IPS-11a (cell line): ENCODE measurements around the gene PDE2A.
"Not testable (repeated sequence)": the region's sequence is repeated elsewhere in the genome, so short reads cannot be mapped to it uniquely, and the experiment has no call there.

Experiments used
- H3K4me3 ChIP-seq: one replicate; pipeline ENCODE4 v1.5.1; 2013; ENCODE audit warnings: low read depth, low read length, control low read depth

Gene PDE2A

GRCh38 chr11:72560864-72561263 is 113.4 kb downstream of the PDE2A start:
- not testable (repeated sequence) for H3K4me3 ChIP-seq

- no peak overlapping the region for H3K4me3 ChIP-seq
Observed at GRCh38 chr11:72556433-72556832, 117.8 kb downstream of the PDE2A start.

- H3K4me3 ChIP-seq: not testable (repeated sequence)
Observed at GRCh38 chr11:72555014-72555522, 119.2 kb downstream of the PDE2A start.

DNA sequence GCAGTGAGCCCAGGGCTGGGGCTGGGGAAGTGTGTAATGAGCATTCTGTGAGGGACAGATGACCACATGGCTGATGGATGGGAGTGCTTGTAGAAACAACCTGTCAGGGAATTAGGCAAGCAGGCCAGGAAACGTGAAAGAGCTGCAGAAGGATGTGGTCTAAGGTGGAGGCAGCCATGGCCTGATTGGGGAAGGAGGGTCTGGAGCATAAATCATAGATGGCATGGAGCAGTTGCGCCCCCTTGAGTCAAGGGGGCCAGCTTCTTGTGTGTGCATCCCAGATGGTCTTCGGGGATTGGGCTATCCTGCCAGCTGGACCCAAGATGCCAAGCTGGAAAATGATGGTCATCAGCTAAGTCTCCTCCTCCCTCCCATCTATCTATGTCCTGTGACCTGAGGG is 120.5 kb downstream of the PDE2A start:
- H3K4me3 ChIP-seq: no peak overlapping the region

DNA sequence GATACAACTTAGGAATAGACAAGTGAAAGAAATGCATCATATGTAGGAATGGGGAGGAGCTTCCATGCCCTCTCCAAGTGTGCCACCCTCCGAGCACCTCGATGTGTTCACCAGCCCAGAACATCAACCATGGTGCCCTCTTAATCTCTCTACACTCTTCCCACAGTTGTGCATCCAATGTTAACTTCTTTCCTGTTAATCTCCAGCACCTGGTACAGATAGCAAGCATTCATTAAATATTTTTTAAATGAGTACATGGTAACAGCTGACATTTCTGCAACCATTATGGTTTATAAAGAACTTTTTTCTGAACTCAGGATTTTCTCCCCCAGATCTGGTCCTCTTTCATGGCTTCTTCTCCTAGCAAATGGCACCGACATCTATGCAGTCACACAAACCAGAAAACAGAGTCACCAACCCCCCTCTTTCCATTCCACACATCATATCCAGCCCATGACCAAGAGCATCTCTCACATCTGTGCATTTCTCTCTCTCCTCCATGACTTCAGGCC is 121.8 kb downstream of the PDE2A start:
- H3K4me3 ChIP-seq: no peak overlapping the region

- H3K4me3 ChIP-seq: no peak overlapping the region
Observed at GRCh38 chr11:72551571-72551970, 122.7 kb downstream of the PDE2A start.

- no peak overlapping the region for H3K4me3 ChIP-seq
Observed at GRCh38 chr11:72548463-72548862, 125.8 kb downstream of the PDE2A start.

DNA sequence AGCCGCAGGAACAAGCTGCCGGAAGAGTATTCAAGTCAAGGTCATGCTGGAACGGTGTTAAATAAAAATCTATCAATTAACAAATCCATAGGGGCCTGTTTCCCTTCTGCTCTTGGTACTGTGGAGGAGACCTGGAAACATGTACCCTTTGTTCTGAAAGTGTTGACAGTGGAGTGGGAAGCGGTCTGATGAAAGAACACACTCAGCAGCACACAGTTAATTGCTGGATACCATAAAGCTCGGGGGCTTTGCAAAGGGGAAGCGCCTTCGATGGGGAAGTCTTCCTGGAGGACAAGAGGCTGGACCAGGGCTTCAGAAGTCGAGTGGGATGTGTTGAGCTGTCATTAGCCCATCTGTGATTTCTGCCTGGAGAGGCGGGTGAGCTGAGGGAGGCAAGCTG is 127.4 kb downstream of the PDE2A start:
- H3K4me3 ChIP-seq: no peak overlapping the region

DNA sequence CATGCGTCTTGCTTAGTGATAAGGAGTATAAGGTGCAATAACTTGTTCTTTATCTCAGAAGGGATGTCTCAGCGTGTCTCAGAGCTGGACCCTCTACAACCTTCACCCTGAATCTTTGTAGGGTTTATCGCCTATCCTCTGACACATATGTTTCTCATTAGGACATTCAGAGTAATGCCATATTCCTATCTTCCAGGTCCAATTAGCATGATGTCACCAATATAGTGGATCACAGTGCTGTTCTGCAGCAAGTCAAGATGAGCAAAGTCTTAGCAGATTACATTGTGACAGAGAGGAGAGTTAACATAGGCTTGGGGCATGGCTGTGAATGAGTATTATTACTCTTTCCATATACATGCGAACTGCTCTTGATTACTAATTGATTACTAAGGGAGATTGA is 129.6 kb downstream of the PDE2A start:
- H3K4me3 ChIP-seq: no peak overlapping the region

- no peak overlapping the region for H3K4me3 ChIP-seq
Observed at GRCh38 chr11:72543849-72544542, 130.2 kb downstream of the PDE2A start.

DNA sequence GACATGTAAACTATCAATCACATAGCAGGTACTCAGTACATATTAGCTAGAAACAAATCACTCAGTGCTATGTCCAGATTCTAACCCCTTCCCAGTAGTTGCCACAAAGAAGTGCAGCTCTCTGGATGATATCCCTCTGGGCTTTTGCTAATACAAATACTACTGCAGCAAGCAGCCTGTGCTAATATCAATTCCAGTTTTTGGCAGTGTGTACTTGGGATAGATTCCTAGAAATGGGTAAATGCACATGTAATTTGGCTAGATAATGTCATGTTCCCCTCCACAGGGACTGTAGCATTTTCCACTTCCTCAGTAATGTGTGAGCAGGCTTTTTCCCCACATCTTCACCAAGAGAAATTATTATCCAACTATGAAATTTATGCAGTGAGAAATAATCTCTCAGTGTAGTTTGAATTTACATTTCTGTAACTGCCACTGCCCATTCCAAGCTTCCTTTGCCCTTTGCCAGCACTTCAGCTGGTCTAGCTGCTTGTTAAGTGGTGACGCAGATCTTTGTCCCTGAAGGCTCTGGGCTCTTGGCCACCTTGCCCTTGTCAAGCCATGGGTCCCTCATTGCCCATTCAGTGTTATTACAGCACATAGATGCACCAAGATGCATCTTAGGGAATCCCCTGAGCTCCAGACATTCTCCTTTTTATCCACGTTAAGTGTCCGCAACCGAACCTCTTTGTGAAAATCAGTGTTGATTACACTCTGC is 132.8 kb downstream of the PDE2A start:
- no peak overlapping the region for H3K4me3 ChIP-seq

DNA sequence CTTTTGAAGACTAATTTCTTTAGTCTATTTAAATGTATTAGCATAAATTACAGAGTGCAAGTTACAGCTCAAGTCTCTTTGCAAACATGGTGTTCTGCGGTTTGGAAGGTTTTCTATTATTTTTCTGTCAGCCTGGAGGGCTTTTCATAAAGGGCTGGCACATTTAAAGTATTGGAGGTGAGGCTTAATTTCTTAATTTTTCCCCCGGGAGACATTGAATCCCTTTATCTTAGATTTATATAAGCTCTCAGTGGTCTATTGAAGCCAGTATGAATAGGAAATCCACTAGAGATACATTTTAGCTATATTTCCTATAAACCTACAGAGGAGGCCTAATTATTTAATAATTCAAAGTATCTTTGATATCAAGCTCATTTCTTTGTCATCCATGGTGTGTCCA is 137.2 kb downstream of the PDE2A start:
- no peak overlapping the region for H3K4me3 ChIP-seq

DNA sequence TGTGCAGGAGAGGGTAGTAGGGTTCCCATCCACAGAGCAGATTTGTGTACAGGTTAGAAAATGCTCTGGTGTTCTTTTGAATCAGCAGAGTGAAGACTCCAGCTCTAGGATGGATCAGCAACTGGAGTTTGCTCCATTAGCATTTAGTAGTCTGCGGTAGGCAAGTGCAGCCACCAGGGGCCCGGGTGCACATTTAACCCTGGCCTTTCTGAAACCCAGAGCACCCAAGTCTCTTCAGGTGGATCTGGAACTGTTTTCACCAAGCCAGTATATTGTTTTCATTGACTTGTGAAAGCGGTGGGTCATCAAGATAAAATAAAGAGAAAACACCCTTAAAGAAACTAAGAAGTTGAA is 139.1 kb downstream of the PDE2A start:
- no peak overlapping the region for H3K4me3 ChIP-seq

- no peak overlapping the region for H3K4me3 ChIP-seq
Observed at GRCh38 chr11:72534371-72535193, 139.6 kb downstream of the PDE2A start.

DNA sequence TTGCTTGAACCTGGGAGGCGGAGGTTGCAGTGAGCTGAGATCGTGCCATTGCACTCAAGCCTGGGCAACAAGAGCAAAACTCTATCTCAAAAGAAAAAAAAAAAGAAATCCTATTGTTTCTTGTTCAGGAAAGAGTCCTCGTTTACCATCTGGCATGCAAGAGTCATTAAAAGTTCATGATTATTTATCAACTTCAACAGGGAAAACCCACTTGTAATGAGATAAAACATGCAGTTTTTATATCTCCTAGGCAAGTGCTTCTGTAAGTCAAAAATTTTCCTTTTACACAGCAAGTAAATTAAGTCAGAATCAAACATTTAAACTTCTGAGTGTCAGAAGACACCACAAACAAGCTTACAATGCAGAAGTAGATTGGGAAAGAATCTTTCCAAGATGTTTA is 145.2 kb downstream of the PDE2A start:
- no peak overlapping the region for H3K4me3 ChIP-seq

GRCh38 chr11:72528121-72528520 is 146.1 kb downstream of the PDE2A start:
- H3K4me3 ChIP-seq: no peak overlapping the region
